ENCODE data around the gene RFTN2.
"Not testable (repeated sequence)": the region's sequence is repeated elsewhere in the genome, so short reads cannot be mapped to it uniquely, and the experiment has no call there.

RFTN2 gene

GRCh38 chr2:197675246-197675645 lies at the start of gene RFTN2:
Gene RFTN2, minus strand, starts transcription at chr2:197675587. Its CDS starts 129 bp downstream, at chr2:197675458.
- no peak for DNase-seq

- no peak for DNase-seq
Measured at GRCh38 chr2:197717863-197718262, 42.5 kb upstream of the RFTN2 start.

- DNase-seq: no peak
Measured at GRCh38 chr2:197713271-197713670, 37.9 kb upstream of the RFTN2 start.

- no peak for DNase-seq
Measured at GRCh38 chr2:197711578-197711977, 36.2 kb upstream of the RFTN2 start.

- no peak for DNase-seq
Measured at GRCh38 chr2:197710424-197711042, 35.1 kb upstream of the RFTN2 start.

GRCh38 chr2:197709140-197709539 lies 33.8 kb upstream of the RFTN2 start:
- DNase-seq: not testable (repeated sequence)

- DNase-seq: no peak
Measured at GRCh38 chr2:197708331-197708730, 32.9 kb upstream of the RFTN2 start.

GRCh38 chr2:197707316-197708213 lies 32.2 kb upstream of the RFTN2 start:
- peak; percentile 11 for DNase-seq

- DNase-seq: no peak
Measured at GRCh38 chr2:197706839-197707207, 31.4 kb upstream of the RFTN2 start.

GRCh38 chr2:197705912-197706838 lies 30.8 kb upstream of the RFTN2 start:
- no peak for DNase-seq

GRCh38 chr2:197705121-197705911 lies 29.9 kb upstream of the RFTN2 start, which contains the start of gene MARS2:
Gene MARS2, plus strand, starts transcription at chr2:197705369. Its CDS starts 37 bp downstream, at chr2:197705406.
- peak; percentile 82 for DNase-seq

- no peak for DNase-seq
Measured at GRCh38 chr2:197704434-197705120, 29.2 kb upstream of the RFTN2 start.

- no peak for DNase-seq
Measured at GRCh38 chr2:197700960-197701359, 25.6 kb upstream of the RFTN2 start.

- DNase-seq: not testable (repeated sequence)
Measured at GRCh38 chr2:197699724-197700123, 24.3 kb upstream of the RFTN2 start.

- not testable (repeated sequence) for DNase-seq
Measured at GRCh38 chr2:197696571-197696970, 21.2 kb upstream of the RFTN2 start.

GRCh38 chr2:197695971-197696370 lies 20.6 kb upstream of the RFTN2 start:
- not testable (repeated sequence) for DNase-seq

GRCh38 chr2:197695206-197695605 lies 19.8 kb upstream of the RFTN2 start:
- DNase-seq: not testable (repeated sequence)

- DNase-seq: no peak
Measured at GRCh38 chr2:197677483-197677882, 2.1 kb upstream of the RFTN2 start.

GRCh38 chr2:197677056-197677455 lies 1.7 kb upstream of the RFTN2 start:
- no peak for DNase-seq

- no peak for DNase-seq
Measured at GRCh38 chr2:197675711-197676188, 363 bp upstream of the RFTN2 start.

GRCh38 chr2:197674591-197674990 lies 796 bp downstream of the RFTN2 start:
- DNase-seq: no peak
